ENCODE results near the gene FAM13C. TPM values are rescaled to one million over a fixed set of nuclear protein-coding genes. Genes with fewer than 3 reads are reported as not detected.

FAM13C gene
- total RNA-seq, 4 donors from 2014 or later: 5.0 to 18.5 (median 9.7) TPM

DNA sequence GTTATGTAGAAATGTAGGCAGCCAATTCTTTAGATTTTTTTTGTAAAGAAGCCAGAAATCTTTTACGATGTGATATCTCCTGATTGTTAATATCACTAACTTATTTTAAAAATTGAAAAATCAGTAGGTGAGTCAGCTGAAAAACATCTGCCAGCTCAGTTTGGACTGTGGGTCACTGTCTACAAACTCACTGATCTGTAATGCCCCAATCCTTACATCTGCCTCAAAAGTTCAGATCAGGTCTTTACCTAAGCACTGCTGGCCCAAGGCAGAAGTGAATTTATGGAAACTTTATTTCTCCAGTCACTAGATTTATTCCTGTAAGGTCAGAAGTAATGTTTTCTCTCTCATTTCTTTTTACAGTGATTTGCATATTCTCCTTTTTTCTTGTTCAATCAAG lies 31.0 kb upstream of the FAM13C start:
- 51% methylated on average over 1 of the region's 1 CpG for WGBS, 2 donors
- intact Hi-C loops (cut with DNase I; ENCODE audit: low total_unique reads): no loop called here
- no peak overlapping the region for H3K4me3 ChIP-seq (ENCODE audit: low read depth, poor library complexity, severe bottlenecking)
- no peak for DNase-seq (ENCODE audit: low spot score in 2 of 2)
- no peak for TF ChIP-seq POLR2A (IDR thresholded peaks at IDR 0.05)
- TF ChIP-seq, protein P1, sequence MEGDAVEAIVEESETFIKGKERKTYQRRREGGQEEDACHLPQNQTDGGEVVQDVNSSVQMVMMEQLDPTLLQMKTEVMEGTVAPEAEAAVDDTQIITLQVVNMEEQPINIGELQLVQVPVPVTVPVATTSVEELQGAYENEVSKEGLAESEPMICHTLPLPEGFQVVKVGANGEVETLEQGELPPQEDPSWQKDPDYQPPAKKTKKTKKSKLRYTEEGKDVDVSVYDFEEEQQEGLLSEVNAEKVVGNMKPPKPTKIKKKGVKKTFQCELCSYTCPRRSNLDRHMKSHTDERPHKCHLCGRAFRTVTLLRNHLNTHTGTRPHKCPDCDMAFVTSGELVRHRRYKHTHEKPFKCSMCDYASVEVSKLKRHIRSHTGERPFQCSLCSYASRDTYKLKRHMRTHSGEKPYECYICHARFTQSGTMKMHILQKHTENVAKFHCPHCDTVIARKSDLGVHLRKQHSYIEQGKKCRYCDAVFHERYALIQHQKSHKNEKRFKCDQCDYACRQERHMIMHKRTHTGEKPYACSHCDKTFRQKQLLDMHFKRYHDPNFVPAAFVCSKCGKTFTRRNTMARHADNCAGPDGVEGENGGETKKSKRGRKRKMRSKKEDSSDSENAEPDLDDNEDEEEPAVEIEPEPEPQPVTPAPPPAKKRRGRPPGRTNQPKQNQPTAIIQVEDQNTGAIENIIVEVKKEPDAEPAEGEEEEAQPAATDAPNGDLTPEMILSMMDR (IDR thresholded peaks at IDR 0.05): no peak

GRCh38 chr10:59391060-59391459 lies 28.7 kb upstream of the FAM13C start:
- no peak overlapping the region for H3K4me3 ChIP-seq (ENCODE audit: low read depth, poor library complexity, severe bottlenecking)
- 62 to 80% methylated on average over 2 of the region's 2 CpGs for WGBS, 2 donors
- TF ChIP-seq, protein P1 (IDR thresholded peaks at IDR 0.05): no peak
- TF ChIP-seq POLR2A (IDR thresholded peaks at IDR 0.05): no peak
- intact Hi-C loops (cut with DNase I; ENCODE audit: low total_unique reads): no loop called here
- no peak for DNase-seq (ENCODE audit: low spot score in 2 of 2)

GRCh38 chr10:59388671-59388976 lies 26.3 kb upstream of the FAM13C start:
- WGBS, 2 donors: 92 to 97% methylated on average over 1 of the region's 1 CpG
- H3K4me3 ChIP-seq (ENCODE audit: low read depth, poor library complexity, severe bottlenecking): no peak overlapping the region
- DNase-seq (ENCODE audit: low spot score in 2 of 2): no peak
- intact Hi-C loops (cut with DNase I; ENCODE audit: low total_unique reads): no loop called here
- TF ChIP-seq, protein P1 (IDR thresholded peaks at IDR 0.05): no peak
- TF ChIP-seq POLR2A (IDR thresholded peaks at IDR 0.05): no peak

DNA sequence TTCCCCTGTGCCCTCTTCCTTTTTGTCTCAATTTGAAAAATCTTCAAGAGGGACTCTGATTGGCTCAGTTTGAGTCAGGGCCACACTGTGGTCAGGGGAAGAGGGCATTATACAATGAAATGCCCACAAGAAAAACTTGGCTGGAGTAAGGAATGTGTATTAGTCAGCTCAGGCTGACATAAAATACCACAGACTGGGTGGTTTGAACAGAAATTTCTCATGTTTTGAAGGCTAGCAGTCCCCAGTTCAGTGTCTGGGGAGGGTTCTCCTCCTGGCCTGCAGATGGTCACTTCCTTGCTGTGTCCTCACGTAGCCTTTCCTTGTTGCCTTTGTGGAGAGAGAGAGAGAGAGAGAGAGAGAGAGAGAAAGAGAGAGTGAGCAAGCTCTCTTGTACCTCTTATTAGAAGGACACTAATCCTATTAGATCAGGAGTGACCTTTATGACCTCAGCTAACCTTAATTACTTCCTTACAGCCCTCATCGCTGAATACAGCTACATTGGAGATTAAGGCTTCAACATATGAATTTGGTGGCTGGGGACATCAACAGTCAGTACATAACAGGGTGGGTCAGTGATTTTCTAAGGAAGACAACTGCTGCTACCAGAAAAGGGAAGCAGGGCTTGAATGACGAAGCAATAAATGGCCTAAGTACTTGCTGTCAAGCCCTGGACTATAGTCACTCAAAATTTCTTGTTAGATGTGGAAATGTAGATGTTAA lies 25.8 kb upstream of the FAM13C start:
- no peak overlapping the region for H3K4me3 ChIP-seq (ENCODE audit: low read depth, poor library complexity, severe bottlenecking)
- intact Hi-C loops (cut with DNase I; ENCODE audit: low total_unique reads): no loop called here
- DNase-seq (ENCODE audit: low spot score in 2 of 2): no peak
- TF ChIP-seq, protein P1 (IDR thresholded peaks at IDR 0.05): no peak
- no peak for TF ChIP-seq POLR2A (IDR thresholded peaks at IDR 0.05)
- WGBS, 2 donors: 70 to 71% methylated on average over 3 of the region's 3 CpGs

DNA sequence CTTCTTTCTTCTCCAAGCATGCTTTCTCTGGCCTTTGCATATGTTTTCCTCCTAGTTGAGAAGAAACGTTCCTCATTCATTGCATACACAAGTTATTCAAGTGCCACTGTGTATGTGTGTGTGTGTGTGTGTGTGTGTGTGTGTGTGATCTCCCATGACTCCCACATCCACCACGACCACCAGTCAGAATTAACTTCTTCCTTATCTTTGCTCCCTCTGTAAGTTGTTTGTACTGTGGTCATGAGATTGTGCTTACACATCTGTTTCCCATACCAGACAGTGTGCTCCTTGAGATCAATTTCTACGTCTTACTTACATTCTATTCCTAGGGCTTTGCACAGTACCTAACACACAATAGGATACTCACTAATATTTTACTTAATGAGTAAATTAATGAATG lies 22.4 kb upstream of the FAM13C start:
- WGBS, 2 donors: 56 to 60% methylated on average over 3 of the region's 3 CpGs
- DNase-seq (ENCODE audit: low spot score in 2 of 2): no peak
- intact Hi-C loops (cut with DNase I; ENCODE audit: low total_unique reads): no loop called here
- TF ChIP-seq, protein P1 (IDR thresholded peaks at IDR 0.05): no peak
- no peak for TF ChIP-seq POLR2A (IDR thresholded peaks at IDR 0.05)
- no peak overlapping the region for H3K4me3 ChIP-seq (ENCODE audit: low read depth, poor library complexity, severe bottlenecking)

GRCh38 chr10:59383908-59384307 lies 21.6 kb upstream of the FAM13C start:
- intact Hi-C loops (cut with DNase I; ENCODE audit: low total_unique reads): no loop called here
- TF ChIP-seq POLR2A (IDR thresholded peaks at IDR 0.05): no peak
- TF ChIP-seq, protein P1 (IDR thresholded peaks at IDR 0.05): no peak
- WGBS, 2 donors: 85 to 86% methylated on average over 3 of the region's 3 CpGs
- DNase-seq (ENCODE audit: low spot score in 2 of 2): no peak
- H3K4me3 ChIP-seq (ENCODE audit: low read depth, poor library complexity, severe bottlenecking): no peak overlapping the region
